HG02973 (cell line): ENCODE data around the gene COBLL1.

ENCODE experiments used
- ATAC-seq: cut with Tn5 transposase; IDR thresholded peaks from one replicate; pipeline ENCODE4 v1.9.1; 2021; ENCODE audit warnings: moderate library complexity; ENCODE audit not compliant: unreplicated experiment

The COBLL1 gene

GRCh38 chr2:164688896-164689419 is 152.7 kb downstream of the COBLL1 start:
- no peak for ATAC-seq

GRCh38 chr2:164681009-164681408 is 160.6 kb downstream of the COBLL1 start:
- ATAC-seq: no peak

- no peak for ATAC-seq
Measured at GRCh38 chr2:164678631-164679149, 162.9 kb downstream of the COBLL1 start.

GRCh38 chr2:164677733-164678132 is 163.9 kb downstream of the COBLL1 start:
- no peak for ATAC-seq

- ATAC-seq: no peak
Measured at GRCh38 chr2:164677271-164677670, 164.4 kb downstream of the COBLL1 start.

- no peak for ATAC-seq
Measured at GRCh38 chr2:164675687-164676086, 165.9 kb downstream of the COBLL1 start.

GRCh38 chr2:164675027-164675426 is 166.6 kb downstream of the COBLL1 start:
- no peak for ATAC-seq

- ATAC-seq: no peak
Measured at GRCh38 chr2:164671664-164672396, 169.8 kb downstream of the COBLL1 start.

GRCh38 chr2:164669291-164669690 is 172.3 kb downstream of the COBLL1 start:
- ATAC-seq: no peak

GRCh38 chr2:164667566-164667965 is 174.1 kb downstream of the COBLL1 start:
- no peak for ATAC-seq

- no peak for ATAC-seq
Measured at GRCh38 chr2:164664070-164664469, 177.6 kb downstream of the COBLL1 start.

GRCh38 chr2:164662868-164663631 is 178.6 kb downstream of the COBLL1 start:
- no peak for ATAC-seq

- ATAC-seq: no peak
Measured at GRCh38 chr2:164662066-164662465, 179.6 kb downstream of the COBLL1 start.

- ATAC-seq: no peak
Measured at GRCh38 chr2:164661349-164661748, 180.3 kb downstream of the COBLL1 start.

- ATAC-seq: no peak
Measured at GRCh38 chr2:164657129-164657528, 184.5 kb downstream of the COBLL1 start.

GRCh38 chr2:164655750-164656149 is 185.9 kb downstream of the COBLL1 start:
- no peak for ATAC-seq

GRCh38 chr2:164655336-164655735 is 186.3 kb downstream of the COBLL1 start:
- ATAC-seq: no peak

- no peak for ATAC-seq
Measured at GRCh38 chr2:164651361-164651760, 190.3 kb downstream of the COBLL1 start.

- no peak for ATAC-seq
Measured at GRCh38 chr2:164644036-164644700, 197.5 kb downstream of the COBLL1 start.

- no peak for ATAC-seq
Measured at GRCh38 chr2:164642946-164643555, 198.6 kb downstream of the COBLL1 start.

- ATAC-seq: no peak
Measured at GRCh38 chr2:164642268-164642667, 199.4 kb downstream of the COBLL1 start.
